Measurements from ENCODE around the gene CEPT1.

DNA sequence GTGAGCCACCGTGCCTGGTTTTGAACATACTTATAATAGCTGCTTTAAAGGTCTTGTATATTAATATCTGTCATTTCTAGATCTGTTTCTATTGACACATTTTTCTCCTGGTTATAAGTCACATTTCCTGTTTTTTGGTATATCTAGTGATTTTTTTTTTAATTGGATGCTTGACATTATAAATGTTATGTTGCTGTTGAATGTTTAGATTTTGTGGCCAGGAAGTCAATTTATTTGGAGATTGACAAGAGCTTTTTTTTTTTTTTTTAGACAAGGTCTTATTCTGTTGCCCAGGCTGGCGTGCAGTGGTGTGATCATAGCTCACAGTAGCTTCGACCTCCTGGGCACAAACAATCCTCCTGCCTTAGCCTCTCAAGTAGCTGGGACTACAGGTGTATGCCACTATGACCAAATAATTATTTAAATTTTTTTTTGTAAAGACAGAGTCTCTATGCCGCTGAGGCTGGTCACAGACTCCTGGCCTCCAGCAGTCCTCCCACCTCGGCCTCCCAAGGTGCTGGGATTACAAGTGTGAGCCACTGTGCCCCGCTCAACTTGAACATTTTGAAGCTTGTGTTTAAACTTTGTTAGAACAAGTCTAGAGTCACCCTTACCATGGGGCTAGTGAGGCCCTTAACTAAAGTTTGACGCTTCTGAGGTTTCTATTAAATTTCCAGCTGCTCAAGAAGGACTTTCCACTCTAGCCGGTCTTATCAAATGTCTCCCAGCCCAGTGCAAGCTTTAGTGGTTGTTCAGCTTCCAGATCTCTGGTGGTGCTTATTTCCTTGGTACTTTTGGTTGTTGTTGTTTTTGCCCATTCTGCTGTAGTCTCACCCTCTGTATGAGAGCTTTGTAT is 78.9 kb downstream of the CEPT1 start:
- no peak for TF ChIP-seq EZH2 (IDR thresholded peaks at IDR 0.05)
- no peak for TF ChIP-seq POLR2AphosphoS5 (IDR thresholded peaks at IDR 0.05; ENCODE audit: borderline replicate concordance, low read depth, low read length)

Measured in SK-N-MC (cell line).